ENCODE data around the gene VPS9D1.

GRCh38 chr16:89720813-89721545, at the start of gene VPS9D1, which contains the start of gene ZNF276:
- TF ChIP-seq CTCF (IDR thresholded peaks at IDR 0.05; ENCODE audit: insufficient read depth, low read depth, low read length) = no peak
- TF ChIP-seq EZH2 (IDR thresholded peaks at IDR 0.05; ENCODE audit: insufficient read depth, low read length) = no peak

Data from astrocyte (in vitro differentiated cells and primary cell).